ENCODE data around the gene ZBTB7C. TPM values are rescaled to one million over a fixed set of nuclear protein-coding genes. Genes with fewer than 3 reads are reported as not detected.

The ZBTB7C gene
- polyA plus RNA-seq, 1 of the 3 experiments (the other 2 are of a cell fraction) = 0.05 TPM

- no peaks in the 10 kb centered on the region for H4K20me1 ChIP-seq (ENCODE audit: insufficient read depth)
- ChIA-PET CTCF (interaction anchor here (1.0 to 1.3 kb wide), 2 partner anchors 9 to 96 kb away, joined by 3 to 4 read pairs; no protein-coding TSS in a partner anchor), POLR2A (no interaction called here)
- DNase-seq = no peak
- H3K9ac ChIP-seq = no peak overlapping the region
- no peaks in the 10 kb centered on the region for H3F3A ChIP-seq (replicated peaks; ENCODE audit: insufficient read depth)
- no peaks in the 10 kb centered on the region for H3K36me3 ChIP-seq (replicated peaks in 1 of 2; ENCODE audit: control insufficient read depth in 1 of 2, insufficient read depth in 2 of 2, low read length in 1 of 2)
- WGBS (ENCODE audit: low lambda C conversion rate) = 56% methylated on average over 5 of the region's 5 CpGs
- no peak overlapping the region for H3K4me2 ChIP-seq
- 0 out of 2 replicates have a peak, but pooled peaks cover 6% of the 10 kb centered on the region for H3K27me3 ChIP-seq (ENCODE audit: insufficient read depth)
- peaks cover 0 to 2% of the 10 kb centered on the region in 2 experiments; a peak in 1 of 4 replicates for H3K4me1 ChIP-seq (ENCODE audit: control insufficient read depth in 1 of 2, insufficient read depth in 2 of 2, low read depth in 1 of 2, low read length in 1 of 2)
- TF ChIP-seq JUND (IDR thresholded peaks at IDR 0.05) (no peak), FOSL2 (IDR thresholded peaks at IDR 0.05; ENCODE audit: borderline replicate concordance, low read depth) (no peak), ELF1 (IDR thresholded peaks at IDR 0.05) (no peak), IRF3 (IDR thresholded peaks at IDR 0.05; ENCODE audit: low read depth, low read length) (no peak)
- H2AFZ ChIP-seq (ENCODE audit: low read depth) = no peak overlapping the region
- H3K27ac ChIP-seq (ENCODE audit: low read depth in 2 of 2, low read length in 1 of 2) = no peak overlapping the region
- H3K9me3 ChIP-seq = no peaks in the 10 kb centered on the region
- H3K9me2 ChIP-seq = no peaks in the 10 kb centered on the region
- H3K4me3 ChIP-seq (ENCODE audit: low read depth in 2 of 2, low read length in 1 of 2) = no peak overlapping the region
- H3K79me2 ChIP-seq (ENCODE audit: insufficient read depth) = no peaks in the 10 kb centered on the region
Observed at GRCh38 chr18:48093104-48093503, 316.1 kb downstream of the ZBTB7C start.

- ChIA-PET POLR2A (no interaction called here), CTCF (interaction anchor here (1.3 kb wide), 2 partner anchors 10 to 61 kb away, joined by 3 to 4 read pairs; no protein-coding TSS in a partner anchor)
- Histone ChIP-seq H2AFZ (ENCODE audit: low read depth) (no peak overlapping the region), H3K9me3 (no peaks in the 10 kb centered on the region), H3K9me2 (no peaks in the 10 kb centered on the region), H3K36me3 (replicated peaks in 1 of 2; ENCODE audit: control insufficient read depth in 1 of 2, insufficient read depth in 2 of 2, low read length in 1 of 2) (no peaks in the 10 kb centered on the region), H3K4me1 (ENCODE audit: control insufficient read depth in 1 of 2, insufficient read depth in 2 of 2, low read depth in 1 of 2, low read length in 1 of 2) (peaks cover 0 to 2% of the 10 kb centered on the region in 2 experiments; a peak in 1 of 4 replicates), H3K4me2 (no peak overlapping the region), H4K20me1 (ENCODE audit: insufficient read depth) (no peaks in the 10 kb centered on the region), H3K79me2 (ENCODE audit: insufficient read depth) (no peaks in the 10 kb centered on the region), H3F3A (replicated peaks; ENCODE audit: insufficient read depth) (no peaks in the 10 kb centered on the region), H3K27ac (ENCODE audit: low read depth in 2 of 2, low read length in 1 of 2) (no peak overlapping the region), H3K4me3 (ENCODE audit: low read depth in 2 of 2, low read length in 1 of 2) (no peak overlapping the region), H3K27me3 (ENCODE audit: insufficient read depth) (0 out of 2 replicates have a peak, but pooled peaks cover 6% of the 10 kb centered on the region), H3K9ac (no peak overlapping the region)
- DNase-seq = no peak
- no peak for TF ChIP-seq GABPA (IDR thresholded peaks at IDR 0.05; ENCODE audit: low read depth)
- TF ChIP-seq, protein P1, sequence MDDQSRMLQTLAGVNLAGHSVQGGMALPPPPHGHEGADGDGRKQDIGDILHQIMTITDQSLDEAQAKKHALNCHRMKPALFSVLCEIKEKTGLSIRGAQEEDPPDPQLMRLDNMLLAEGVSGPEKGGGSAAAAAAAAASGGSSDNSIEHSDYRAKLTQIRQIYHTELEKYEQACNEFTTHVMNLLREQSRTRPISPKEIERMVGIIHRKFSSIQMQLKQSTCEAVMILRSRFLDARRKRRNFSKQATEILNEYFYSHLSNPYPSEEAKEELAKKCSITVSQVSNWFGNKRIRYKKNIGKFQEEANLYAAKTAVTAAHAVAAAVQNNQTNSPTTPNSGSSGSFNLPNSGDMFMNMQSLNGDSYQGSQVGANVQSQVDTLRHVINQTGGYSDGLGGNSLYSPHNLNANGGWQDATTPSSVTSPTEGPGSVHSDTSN (IDR thresholded peaks at IDR 0.05) = no peak
- no peak for TF ChIP-seq FOXM1 (IDR thresholded peaks at IDR 0.05; ENCODE audit: low read depth)
- 43% methylated on average over 6 of the region's 6 CpGs for WGBS (ENCODE audit: low lambda C conversion rate)
Observed at GRCh38 chr18:48091869-48092497, 317.2 kb downstream of the ZBTB7C start.

DNA sequence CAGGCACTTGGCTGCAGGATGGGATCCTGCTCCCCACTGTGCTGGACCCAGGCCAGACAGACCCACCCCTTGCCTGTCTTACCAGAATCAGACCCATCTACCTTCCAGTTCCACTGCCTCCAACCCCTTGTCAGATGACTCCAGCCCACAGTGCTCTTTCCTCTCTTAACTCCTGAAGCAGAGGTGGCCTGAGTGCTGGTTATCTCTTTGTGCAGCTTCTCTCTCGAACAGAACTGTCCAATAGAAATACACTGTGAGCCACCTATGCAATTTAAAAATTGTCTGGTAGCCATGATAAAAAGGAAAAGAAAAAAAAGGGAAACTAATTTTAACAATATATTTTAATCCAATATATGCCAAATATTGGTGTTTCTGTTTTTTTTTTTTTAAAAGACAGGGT lies 318.5 kb downstream of the ZBTB7C start:
- no peaks in the 10 kb centered on the region for H4K20me1 ChIP-seq (ENCODE audit: insufficient read depth)
- no peak overlapping the region for H3K4me2 ChIP-seq
- no peaks in the 10 kb centered on the region for H3K36me3 ChIP-seq (replicated peaks in 1 of 2; ENCODE audit: control insufficient read depth in 1 of 2, insufficient read depth in 2 of 2, low read length in 1 of 2)
- peaks cover 0 to 5% of the 10 kb centered on the region in 2 experiments; a peak in 1 of 4 replicates for H3K4me1 ChIP-seq (ENCODE audit: control insufficient read depth in 1 of 2, insufficient read depth in 2 of 2, low read depth in 1 of 2, low read length in 1 of 2)
- H3K4me3 ChIP-seq (ENCODE audit: low read depth in 2 of 2, low read length in 1 of 2) = no peak overlapping the region
- no peaks in the 10 kb centered on the region for H3K79me2 ChIP-seq (ENCODE audit: insufficient read depth)
- H2AFZ ChIP-seq (ENCODE audit: low read depth) = no peak overlapping the region
- WGBS (ENCODE audit: low lambda C conversion rate) = 44% methylated on average over 1 of the region's 1 CpG
- no peak for DNase-seq
- no peak overlapping the region for H3K27ac ChIP-seq (ENCODE audit: low read depth in 2 of 2, low read length in 1 of 2)
- TF ChIP-seq MXI1 (IDR thresholded peaks at IDR 0.05; ENCODE audit: low read depth, low read length) = no peak
- no peak for TF ChIP-seq EZH2phosphoT487 (IDR thresholded peaks at IDR 0.05; ENCODE audit: borderline replicate concordance, low read depth)
- TF ChIP-seq FOXJ3 (CRISPR knock-in tag; IDR thresholded peaks at IDR 0.05) = no peak
- no peak for TF ChIP-seq EP300 (IDR thresholded peaks at IDR 0.05; ENCODE audit: borderline replicate concordance in 1 of 2, low read depth in 1 of 2, low read length in 1 of 2)
- TF ChIP-seq TEAD4 (IDR thresholded peaks at IDR 0.05; ENCODE audit: borderline replicate concordance, insufficient read depth) = no peak
- TF ChIP-seq RCOR1 (IDR thresholded peaks at IDR 0.05; ENCODE audit: low read length) = no peak
- H3K9me3 ChIP-seq = no peaks in the 10 kb centered on the region
- ChIA-PET CTCF (interaction anchor here (1.0 to 1.3 kb wide), 2 partner anchors 16 to 60 kb away, joined by 3 to 4 read pairs; no protein-coding TSS in a partner anchor), POLR2A (interaction anchor here (0.7 kb wide), 1 partner anchor 310 kb away, joined by 4 read pairs; no protein-coding TSS in a partner anchor)
- no peaks in the 10 kb centered on the region for H3K9me2 ChIP-seq
- H3K27me3 ChIP-seq (ENCODE audit: insufficient read depth) = 0 out of 2 replicates have a peak, but pooled peaks cover 6% of the 10 kb centered on the region
- no peak overlapping the region for H3K9ac ChIP-seq
- H3F3A ChIP-seq (replicated peaks; ENCODE audit: insufficient read depth) = no peaks in the 10 kb centered on the region

All from SK-N-SH (cell line).